Astrocyte of the cerebellum (primary cell): ENCODE measurements around the gene DUSP14.
"Not testable (repeated sequence)": the region's sequence is repeated elsewhere in the genome, so short reads cannot be mapped to it uniquely, and the experiment has no call there.

Experiments used
- DNase-seq: peaks from one replicate; pipeline ENCODE4 v3.0.0-alpha.2; 2011; ENCODE audit warnings: low read depth
- H3K4me3 ChIP-seq: 2 replicates; pipeline ENCODE4 v1.5.1; 2011; ENCODE audit warnings: mild to moderate bottlenecking, low read depth, low read length, moderate library complexity
- CTCF ChIP-seq: IDR thresholded peaks from 2 replicates; pipeline ENCODE4 v1.5.1; 2012; ENCODE audit warnings: low read length, low read depth, moderate library complexity, mild to moderate bottlenecking; ENCODE audit errors: missing control alignments
- in situ Hi-C: cut with HindIII; loops from 2 replicates; pipeline ENCODE4 v1.10.0; 2017; ENCODE audit warnings: low sequenced_read_pairs

The DUSP14 gene

GRCh38 chr17:37503148-37503547 is 13.5 kb downstream of the DUSP14 start:
- no peak overlapping the region for H3K4me3 ChIP-seq
- DNase-seq = no peak
- in situ Hi-C loops = no loop called here
- no peak for TF ChIP-seq CTCF

- in situ Hi-C loops = no loop called here
These were observed 15.6 kb downstream of the DUSP14 start for GRCh38 chr17:37505333-37505732.

GRCh38 chr17:37506678-37507077 is 17.0 kb downstream of the DUSP14 start:
- peak; percentile 80 for TF ChIP-seq CTCF
- in situ Hi-C loops = no loop called here
- DNase-seq = no peak
- H3K4me3 ChIP-seq = no peak overlapping the region

More at GRCh38 chr17:37505333-37505732, 15.6 kb downstream of the DUSP14 start:
- no peak for TF ChIP-seq CTCF
- H3K4me3 ChIP-seq = no peak overlapping the region
- DNase-seq = no peak

- DNase-seq = no peak
- no peak for TF ChIP-seq CTCF
- no peak overlapping the region for H3K4me3 ChIP-seq
- in situ Hi-C loops = no loop called here
These were observed 17.4 kb downstream of the DUSP14 start for GRCh38 chr17:37507111-37507510.

- no peak overlapping the region for H3K4me3 ChIP-seq
- TF ChIP-seq CTCF = no peak
- in situ Hi-C loops = no loop called here
- no peak for DNase-seq
These were observed 20.4 kb downstream of the DUSP14 start for GRCh38 chr17:37510056-37510455.

- DNase-seq, H3K4me3 ChIP-seq, in situ Hi-C loops: not testable (repeated sequence)
These were observed 22.0 kb downstream of the DUSP14 start for GRCh38 chr17:37511642-37512041.

GRCh38 chr17:37512442-37513068 is 22.9 kb downstream of the DUSP14 start:
- DNase-seq = no peak
- in situ Hi-C loops = no loop called here
- TF ChIP-seq CTCF = no peak
- no peak overlapping the region for H3K4me3 ChIP-seq
